Measurements from ENCODE around the gene PTGIS.

PTGIS gene

GRCh38 chr20:49523767-49524360, 44.1 kb downstream of the PTGIS start:
- DNase-seq = no peak

GRCh38 chr20:49521356-49521755, 46.6 kb downstream of the PTGIS start:
- DNase-seq = no peak

GRCh38 chr20:49519777-49520359, 48.1 kb downstream of the PTGIS start:
- DNase-seq = no peak

- DNase-seq = no peak
These were observed 48.7 kb downstream of the PTGIS start for GRCh38 chr20:49519212-49519712.

GRCh38 chr20:49518576-49518975, 49.4 kb downstream of the PTGIS start:
- no peak for DNase-seq

- no peak for DNase-seq
These were observed 50.2 kb downstream of the PTGIS start for GRCh38 chr20:49517805-49518100.

- no peak for DNase-seq
These were observed 50.8 kb downstream of the PTGIS start for GRCh38 chr20:49516916-49517804.

GRCh38 chr20:49515586-49515985, 52.4 kb downstream of the PTGIS start:
- DNase-seq = no peak

GRCh38 chr20:49513517-49513916, 54.4 kb downstream of the PTGIS start:
- DNase-seq = no peak

GRCh38 chr20:49513009-49513408, 54.9 kb downstream of the PTGIS start:
- no peak for DNase-seq

- no peak for DNase-seq
These were observed 56.0 kb downstream of the PTGIS start for GRCh38 chr20:49511788-49512525.

- DNase-seq = no peak
These were observed 57.3 kb downstream of the PTGIS start for GRCh38 chr20:49510562-49511122.

- peak; percentile 51 for DNase-seq
These were observed 59.3 kb downstream of the PTGIS start for GRCh38 chr20:49508435-49509199.

- DNase-seq = no peak
These were observed 60.0 kb downstream of the PTGIS start for GRCh38 chr20:49507741-49508434.

- peak; percentile 30 for DNase-seq
These were observed 62.4 kb downstream of the PTGIS start for GRCh38 chr20:49505518-49505917.

- DNase-seq = no peak
These were observed 64.8 kb downstream of the PTGIS start for GRCh38 chr20:49503176-49503575.

GRCh38 chr20:49501917-49502316, 66.0 kb downstream of the PTGIS start:
- DNase-seq = no peak

GRCh38 chr20:49497398-49497669, 70.6 kb downstream of the PTGIS start:
- no peak for DNase-seq

GRCh38 chr20:49496553-49497397, 71.2 kb downstream of the PTGIS start:
- DNase-seq = no peak

GRCh38 chr20:49496043-49496442, 71.9 kb downstream of the PTGIS start:
- DNase-seq = no peak

GRCh38 chr20:49490689-49491088, 77.2 kb downstream of the PTGIS start:
- DNase-seq = no peak
